Right lung (tissue), 5 donors: ENCODE results near the gene CENPQ. TPM values are rescaled to one million over a fixed set of nuclear protein-coding genes. Genes with fewer than 3 reads are reported as not detected.
A peak's percentile ranks its signal among the peaks of the same experiment; 100 is the strongest.

ENCODE experiments used
- DNase-seq, 2 donors: peaks; one replicate each; pipeline ENCODE4 v3.0.0-alpha.2; 2013
- polyA plus RNA-seq, 5 donors: library from polyadenylated mRNA; unstranded; fragments of 120-200 nt; gene quantifications; one replicate each; pipeline versions ENCODE4 v1.2.1 to v1.2.3, GENCODE V29; 2013; ENCODE audit warnings: inconsistent platforms in 1 of 5, low replicate concordance in 1 of 5; ENCODE audit not compliant: insufficient read length in 5 of 5, insufficient read depth in 1 of 5

The CENPQ gene
- polyA plus RNA-seq, 5 donors: 9.4 to 21.1 (median 16.3) TPM

DNA sequence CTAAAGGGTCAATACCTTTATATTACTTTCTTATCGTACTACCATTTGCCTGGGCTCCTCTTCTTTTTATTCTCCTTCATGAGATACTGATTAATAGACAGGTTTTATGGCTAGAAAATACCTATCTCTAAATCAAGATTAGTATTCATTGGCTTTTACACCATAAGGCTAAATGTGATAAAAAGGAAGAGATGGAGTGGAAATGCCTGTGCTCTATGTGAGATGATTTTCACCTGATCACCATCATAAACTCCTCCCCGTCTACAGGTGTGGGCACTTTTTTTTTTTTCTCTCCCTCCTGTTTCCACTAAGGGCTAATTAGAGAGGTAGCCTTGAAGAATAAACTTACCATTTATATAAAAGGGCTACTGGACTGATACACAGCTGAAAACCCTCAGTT, 36.5 kb downstream of the CENPQ start, which contains the start of gene GLYATL3:
TSS of gene GLYATL3 (plus strand) at position 301 of the 400 bp plus-strand sequence. CDS start 12,068 bp downstream, outside the sequence.
- DNase-seq: no peak

GRCh38 chr6:49504666-49505065, 41.5 kb downstream of the CENPQ start:
- DNase-seq: no peak

DNA sequence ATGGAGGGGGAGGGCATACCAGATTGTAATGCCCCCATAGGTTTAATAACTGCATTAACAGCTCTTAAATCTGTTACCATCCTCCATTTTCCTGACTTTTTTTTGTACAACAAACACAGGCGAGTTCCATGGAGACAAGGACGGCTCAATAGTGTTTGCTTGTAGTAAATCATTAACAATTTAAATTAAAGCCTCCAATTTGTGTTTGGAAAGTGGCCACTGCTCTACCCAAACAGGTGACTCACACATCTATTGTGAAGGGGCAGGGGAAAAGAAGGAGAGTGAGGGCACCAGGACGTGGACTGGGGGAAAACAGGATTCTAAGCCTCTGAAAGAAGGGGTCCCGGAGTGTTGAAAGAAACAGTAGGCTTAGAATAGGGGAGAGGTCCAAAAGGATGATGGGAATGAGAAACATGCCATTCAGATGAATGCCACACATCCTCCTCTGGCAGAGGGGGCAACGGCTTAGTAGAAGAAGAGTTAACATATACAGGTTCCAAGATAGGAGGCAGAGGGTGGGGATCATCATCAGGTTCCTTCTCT, 43.5 kb downstream of the CENPQ start:
- DNase-seq: no peak

GRCh38 chr6:49509342-49509741, 46.2 kb downstream of the CENPQ start:
- no peak for DNase-seq

- no peak for DNase-seq
These were observed 50.2 kb downstream of the CENPQ start for GRCh38 chr6:49513153-49513989.

DNA sequence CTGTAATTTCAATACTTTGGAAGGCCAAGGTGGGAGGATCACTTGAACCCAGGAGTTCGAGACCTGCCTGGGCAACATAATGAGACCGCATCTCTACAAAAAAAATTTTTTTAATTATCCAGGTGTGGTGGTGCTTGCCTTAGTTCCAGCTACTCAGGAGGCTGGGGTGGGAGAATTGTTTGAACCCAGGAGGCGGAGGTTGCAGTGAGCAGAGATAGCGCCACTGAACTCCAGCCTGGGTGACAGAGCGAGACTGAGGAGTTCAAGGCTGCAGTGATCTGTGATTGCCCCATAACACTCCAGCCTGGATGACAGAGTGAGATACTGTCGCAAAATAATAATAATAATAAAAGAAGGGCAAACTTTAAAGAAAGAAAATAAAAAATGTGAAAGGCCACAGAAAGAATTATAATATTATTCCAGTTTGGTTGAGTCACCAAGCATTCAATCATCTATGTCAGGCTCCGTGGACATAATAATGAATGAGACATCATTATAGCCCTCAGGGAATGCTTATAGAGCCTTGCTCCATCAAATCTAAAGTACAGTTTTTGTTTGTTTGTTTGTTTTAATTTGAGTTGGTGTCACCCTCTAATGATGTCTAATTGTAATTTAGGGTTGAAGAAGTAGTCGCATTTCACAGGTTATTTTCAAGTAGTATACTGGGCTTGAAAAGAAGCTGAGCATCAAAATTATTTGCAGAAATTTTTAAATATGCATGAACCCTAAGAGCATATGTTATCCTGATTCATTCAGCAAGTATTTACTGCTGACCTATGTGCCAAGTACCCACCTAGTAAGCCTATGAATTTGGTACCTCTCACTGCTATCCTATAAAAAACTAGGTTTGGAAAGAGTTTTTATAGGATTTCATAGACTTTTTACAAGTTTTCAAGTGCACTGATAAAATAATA, 51.7 kb downstream of the CENPQ start:
- no peak for DNase-seq

- DNase-seq: no peak
These were observed 52.4 kb downstream of the CENPQ start for GRCh38 chr6:49515485-49516146.

DNA sequence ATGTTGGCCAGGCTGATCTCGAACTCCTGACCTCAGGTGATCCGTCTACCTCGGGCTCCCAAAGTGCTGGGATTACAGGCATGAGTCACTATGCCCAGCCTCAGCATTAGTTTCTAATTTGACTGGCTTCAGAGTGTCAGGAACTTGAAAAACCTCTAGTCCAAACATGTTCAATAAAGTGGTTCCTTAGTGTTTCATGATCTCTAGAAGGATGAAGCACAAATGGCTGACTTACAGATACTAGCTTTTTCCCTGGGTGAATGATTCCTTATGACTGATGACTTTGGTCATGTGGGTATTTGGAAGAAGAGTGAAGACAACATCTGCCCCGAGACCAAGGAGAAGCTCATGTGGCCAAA, 53.0 kb downstream of the CENPQ start:
- no peak for DNase-seq

DNA sequence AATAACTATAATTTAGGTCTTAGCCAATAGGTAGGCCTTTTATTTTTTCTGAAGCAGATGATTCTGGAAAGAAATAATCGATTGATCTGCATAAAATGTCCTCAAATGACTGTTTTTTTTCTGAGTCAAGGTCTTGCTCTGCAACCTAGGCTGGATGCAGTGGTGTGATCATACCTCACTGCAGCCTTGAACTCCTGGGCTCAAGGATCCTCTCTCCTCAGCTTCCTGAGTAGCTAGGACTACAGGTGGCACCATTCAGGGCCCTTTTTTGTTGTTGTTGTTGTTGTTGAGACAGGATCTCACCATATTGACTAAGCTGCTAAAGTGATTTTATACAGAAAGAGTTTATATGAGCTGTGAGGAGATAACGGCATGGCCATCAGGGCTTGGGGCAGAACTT, 54.7 kb downstream of the CENPQ start:
- no peak for DNase-seq

DNA sequence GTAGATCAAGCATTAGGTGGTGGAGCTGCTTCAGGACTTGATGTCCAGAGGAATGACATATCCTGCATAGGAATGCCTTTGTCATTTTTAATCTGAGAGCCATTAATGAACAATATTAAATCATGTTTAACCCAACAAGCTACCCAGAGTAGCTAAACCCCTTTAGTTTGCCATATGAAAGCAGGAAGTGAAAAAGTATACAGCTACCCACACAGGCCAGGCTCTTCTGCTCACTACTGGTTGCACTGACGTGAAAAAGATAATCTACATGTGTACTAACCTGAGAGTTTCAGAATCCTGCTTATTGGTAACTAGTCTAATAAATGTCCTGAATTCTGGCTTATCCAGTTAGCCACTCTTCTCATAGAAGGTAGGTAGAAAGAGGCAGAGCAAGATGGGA, 56.5 kb downstream of the CENPQ start:
- DNase-seq: no peak

DNA sequence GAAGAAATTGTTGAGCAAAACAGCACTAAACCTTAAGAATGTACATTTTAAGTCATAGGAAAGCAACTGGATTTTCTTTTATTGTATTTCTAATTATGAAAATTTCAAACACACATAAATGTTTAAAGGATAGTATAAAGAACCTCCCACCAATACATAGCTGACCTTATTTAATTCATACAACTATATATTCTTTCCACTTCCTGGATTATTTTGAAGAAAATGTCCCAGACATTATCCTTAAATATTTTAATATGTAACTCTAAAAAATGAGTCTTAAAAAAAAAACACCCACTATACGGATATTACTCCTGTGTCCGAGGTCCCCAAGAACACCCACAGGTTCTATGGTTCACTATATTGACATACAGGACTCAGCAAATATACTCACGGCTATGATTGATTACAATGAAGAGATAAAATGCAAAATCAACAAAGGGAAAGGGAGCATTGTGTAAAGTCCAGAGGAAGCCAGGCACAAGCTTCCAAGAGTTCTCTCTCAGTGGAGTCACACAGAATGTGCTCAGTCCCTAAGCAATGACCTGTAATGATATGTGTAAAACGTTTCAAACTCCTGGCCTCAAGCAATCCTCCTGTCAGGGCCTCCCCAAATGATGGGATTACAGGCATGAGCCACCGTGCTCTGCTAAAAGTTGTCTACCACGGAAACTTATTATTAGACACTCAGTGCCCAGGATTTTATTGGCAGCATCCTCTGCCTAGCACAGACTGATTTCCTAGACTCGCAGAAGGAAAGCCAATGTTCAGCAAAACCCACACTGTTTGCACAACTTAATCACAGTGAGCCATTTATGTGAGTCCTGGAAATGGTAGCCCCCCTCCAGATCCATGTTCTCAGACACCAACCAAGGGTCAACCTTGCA, 59.8 kb downstream of the CENPQ start:
- DNase-seq: no peak

DNA sequence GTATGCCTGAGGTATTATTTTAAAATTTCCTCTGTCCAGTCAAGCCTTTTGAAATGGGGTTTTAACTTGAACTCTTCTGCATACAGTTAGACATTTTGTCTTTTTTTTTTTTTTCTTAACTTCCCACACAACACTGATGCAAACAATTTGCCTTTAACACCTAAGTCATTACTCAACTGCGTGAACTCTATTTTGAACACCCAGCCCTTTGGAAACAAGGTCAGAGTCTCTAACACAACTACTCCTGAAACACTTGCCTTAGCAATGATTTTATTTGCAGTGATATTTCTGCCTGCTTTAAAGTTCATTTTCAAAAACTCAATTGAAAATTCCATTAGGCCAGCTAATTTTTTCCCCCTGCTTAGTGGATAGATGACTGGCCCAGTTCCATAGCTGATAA, 60.7 kb downstream of the CENPQ start:
- no peak for DNase-seq

GRCh38 chr6:49524541-49524940, 61.4 kb downstream of the CENPQ start:
- DNase-seq: no peak

DNA sequence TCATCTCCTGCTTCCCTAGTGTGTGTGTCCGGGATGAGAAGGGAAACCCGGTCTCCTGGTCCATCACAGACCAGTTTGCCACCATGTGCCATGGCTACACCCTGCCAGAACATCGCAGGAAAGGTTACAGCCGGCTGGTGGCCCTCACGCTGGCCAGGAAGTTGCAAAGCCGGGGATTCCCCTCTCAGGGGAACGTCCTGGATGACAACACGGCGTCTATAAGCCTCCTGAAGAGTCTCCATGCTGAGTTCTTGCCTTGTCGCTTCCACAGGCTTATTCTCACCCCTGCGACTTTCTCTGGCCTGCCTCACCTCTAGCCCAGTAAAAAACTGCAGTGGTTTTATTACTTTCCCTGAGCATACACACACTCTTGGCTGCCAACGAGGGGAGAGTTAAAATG, 63.4 kb downstream of the CENPQ start:
- DNase-seq: no peak

GRCh38 chr6:49527320-49527719, 64.2 kb downstream of the CENPQ start:
- no peak for DNase-seq

DNA sequence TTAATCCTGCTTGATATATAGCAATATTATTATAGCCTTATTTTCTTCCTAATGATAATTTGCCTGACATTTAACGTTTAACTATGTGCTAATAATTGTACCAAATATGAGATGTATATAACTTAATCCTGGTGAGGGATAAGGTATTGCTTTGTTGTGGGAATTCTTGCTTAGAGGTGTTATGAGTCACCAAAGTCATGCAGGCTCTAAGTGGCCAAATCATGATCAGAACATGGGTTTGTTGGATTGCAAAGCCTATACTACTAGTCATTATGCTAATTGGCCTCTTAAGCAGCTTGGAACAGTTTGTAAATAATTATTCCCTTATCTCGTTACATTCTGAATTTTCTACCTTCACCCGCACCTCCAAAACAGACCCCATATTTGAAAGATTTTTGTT, 65.4 kb downstream of the CENPQ start:
- DNase-seq: no peak

DNA sequence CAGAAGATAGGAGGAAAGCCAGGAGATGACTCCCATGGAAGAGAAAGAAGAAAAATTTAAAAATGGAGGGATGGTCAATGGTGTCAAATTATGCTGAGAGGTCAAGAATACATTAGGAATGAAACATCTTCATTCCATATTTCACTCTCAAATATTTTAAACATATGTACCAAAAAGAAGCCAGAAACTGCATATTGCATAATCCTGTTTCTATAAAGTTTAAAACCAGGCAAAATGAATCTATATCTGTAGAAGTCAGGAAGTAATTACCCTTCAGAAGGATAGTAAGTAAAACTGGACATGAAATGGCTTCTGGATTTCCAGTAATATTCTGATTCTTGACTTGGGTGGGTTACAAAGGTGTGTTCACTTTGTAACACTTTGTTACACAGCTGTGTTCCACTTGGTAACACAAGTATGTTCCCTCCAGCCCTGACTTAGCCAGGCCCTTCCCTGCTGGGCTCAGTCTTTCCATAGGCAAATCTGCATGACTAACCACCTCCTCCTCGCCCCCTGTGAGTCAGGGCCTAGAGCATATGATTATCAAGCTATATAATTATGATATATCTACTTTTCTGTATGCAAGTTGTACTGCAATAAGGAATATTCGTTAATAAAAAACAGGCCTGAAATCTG, 67.1 kb downstream of the CENPQ start:
- DNase-seq: no peak

GRCh38 chr6:49531774-49532569, 68.8 kb downstream of the CENPQ start:
- DNase-seq: peak; percentile 38 to 47

GRCh38 chr6:49535795-49536194, 72.6 kb downstream of the CENPQ start:
- DNase-seq: no peak

DNA sequence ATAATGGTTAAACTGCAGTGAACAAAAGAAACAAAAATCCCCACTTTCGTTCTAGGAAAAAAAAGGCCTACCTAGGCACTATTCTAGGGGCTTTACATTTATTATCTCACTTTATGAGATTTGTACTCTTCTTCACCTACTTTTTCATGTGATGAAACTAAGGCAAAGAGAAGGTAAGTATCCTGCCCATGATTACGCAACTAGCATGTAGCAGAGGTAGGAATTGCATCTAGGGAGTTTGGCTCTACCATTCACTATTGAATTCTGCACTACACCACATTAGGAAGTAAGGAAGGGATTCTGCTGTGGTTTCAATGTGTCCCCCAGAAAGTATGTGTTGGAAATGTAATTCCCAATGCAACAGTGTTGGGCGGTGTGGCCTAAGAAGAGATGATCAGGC, 75.9 kb downstream of the CENPQ start:
- no peak for DNase-seq
